Measurements from ENCODE around the gene TUSC2. TPM values are rescaled to one million over a fixed set of nuclear protein-coding genes. Genes with fewer than 3 reads are reported as not detected.

TUSC2 gene
- total RNA-seq, 1 experiment from 2014 or later: 33.5 TPM

- no CpG with 5 or more reads among the region's 14 CpGs for WGBS (ENCODE audit: extremely low coverage, insufficient read length, low lambda C conversion rate)
- Histone ChIP-seq H3K4me1 (ENCODE audit: insufficient read depth, low read length) (peaks cover 6% of the 10 kb centered on the region; the same call in 1 of the 2 replicates), H2AFZ (ENCODE audit: low read length) (no peak overlapping the region), H4K5ac (ENCODE audit: insufficient read length, low read depth, low read length) (no peak overlapping the region), H3K79me1 (ENCODE audit: insufficient read depth, low read depth, low read length, poor library complexity, severe bottlenecking) (no peaks in the 10 kb centered on the region), H2AK5ac (ENCODE audit: insufficient read length, low read length) (no peak overlapping the region), H2BK12ac (ENCODE audit: insufficient read length, low read depth, low read length) (no peak overlapping the region), H3K23ac (ENCODE audit: insufficient read length, low read depth, low read length) (no peak overlapping the region), H3K14ac (ENCODE audit: insufficient read depth, low read length) (peak overlapping the region; percentile 36; the same call in 1 of the 2 replicates), H3K23me2 (ENCODE audit: insufficient read length, low read depth, low read length, poor library complexity, severe bottlenecking) (peaks cover 15% of the 10 kb centered on the region), H3K4ac (ENCODE audit: low read depth, low read length) (no peak overlapping the region), H3K9ac (ENCODE audit: extremely low read depth, insufficient read length, low read length) (peak overlapping the region; percentile 21), H2BK5ac (ENCODE audit: insufficient read length, low read length) (no peak overlapping the region), H2BK15ac (ENCODE audit: low read depth, low read length) (no peak overlapping the region), H4K8ac (replicated peaks; ENCODE audit: insufficient read length, low read depth, low read length) (no peak overlapping the region), H3K27me3 (ENCODE audit: insufficient read depth, low read length) (no peaks in the 10 kb centered on the region), H3K9me3 (ENCODE audit: control insufficient read depth, low read depth, low read length) (no peaks in the 10 kb centered on the region), H4K91ac (ENCODE audit: insufficient read length, low read depth, low read length) (no peak overlapping the region), H2BK20ac (ENCODE audit: low read depth, low read length, poor library complexity, severe bottlenecking) (no peak overlapping the region), H3T11ph (ENCODE audit: low read length) (no peak overlapping the region), H3K27ac (ENCODE audit: insufficient read length, low read depth, low read length) (no peak overlapping the region), H3K4me2 (ENCODE audit: insufficient read depth, insufficient read length, low read length) (peak overlapping the region; percentile 37), H2BK120ac (ENCODE audit: low read depth, low read length, poor library complexity, severe bottlenecking) (no peak overlapping the region), H4K20me1 (ENCODE audit: control insufficient read depth, insufficient read depth, insufficient read length) (no peaks in the 10 kb centered on the region), H3K79me2 (ENCODE audit: insufficient read depth, low read length) (peaks cover 5% of the 10 kb centered on the region; the same call in 1 of the 2 replicates), H3K56ac (ENCODE audit: insufficient read length, low read depth, low read length) (no peak overlapping the region), H3K18ac (ENCODE audit: insufficient read length, low read depth, low read length) (peak overlapping the region; percentile 41)
- Mint-ChIP-seq H3K36me3 (ENCODE audit: insufficient read depth in 1 of 3, low read depth in 3 of 3) (peaks cover 32 to 53% (median 42%) of the 10 kb centered on the region in 3 experiments), H3K9me3 (no peaks in the 10 kb centered on the region), H3K27me3 (ENCODE audit: low read depth) (no peaks in the 10 kb centered on the region), H3K4me1 (peaks cover 23 to 46% of the 10 kb centered on the region in 2 experiments), H3K27ac (peak overlapping the region in 1 of 3 experiments; percentile 95; a peak in 3 of 7 replicates), H3K4me3 (peak overlapping the region; percentile 85 to 90)
- no peak; the same call in 2 of the 3 replicates for TF ChIP-seq CTCF (conservative IDR thresholded peaks at IDR 0.05)
- DNase-seq: no peak
These were observed 6.0 kb downstream of the TUSC2 start for GRCh38 chr3:50322115-50322385.

Data from H9 (cell line).